Panc1 (cell line): Measurements from ENCODE around the gene TUBG1. TPM values are rescaled to one million over a fixed set of nuclear protein-coding genes. Genes with fewer than 3 reads are reported as not detected.
"Not testable (repeated sequence)": the region's sequence is repeated elsewhere in the genome, so short reads cannot be mapped to it uniquely, and the experiment has no call there.

Experiments
- ATAC-seq: fragments of 200-7000 bp; cut with Tn5 transposase; 2 replicates; pipeline ENCODE4 v1.9.1; 2020; ENCODE audit warnings: mild to moderate bottlenecking, moderate library complexity
- BruUV-seq: library from RNA; stranded (reverse); fragments of 400-500 nt; replicated peaks from 2 replicates; lab custom pipeline; 2021; lab: Mats Ljungman, UMichigan
- CTCF ChIA-PET: fragments of 300-600 bp; sonication (Branson Sonifier 250); formaldehyde crosslinking; loops from one replicate; lab custom pipeline; 2022; ENCODE audit warnings: antibody characterized with exemption; lab: Charles Lee
- POLR2A ChIA-PET: fragments of 300-600 bp; sonication (Branson Sonifier 250); formaldehyde crosslinking; loops from one replicate; lab custom pipeline; 2022; ENCODE audit warnings: antibody characterized with exemption; lab: Charles Lee
- DNase-seq: peaks from one replicate; pipeline ENCODE4 v3.0.0-alpha.2; 2010; ENCODE audit warnings: low read depth, low spot score
- H3K27ac ChIP-seq: 2 replicates; pipeline ENCODE4 v1.5.1; 2011; ENCODE audit warnings: mild to moderate bottlenecking, low read length, inconsistent platforms
- H3K27me3 ChIP-seq: fragments of 200-500 bp; sonication (Bioruptor generic); 2 replicates; pipeline ENCODE4 v1.6.0; 2014; ENCODE audit warnings: low read length, inconsistent platforms; ENCODE audit not compliant: control insufficient read depth, insufficient read depth
- H3K36me3 ChIP-seq: fragments of 200-500 bp; sonication (Bioruptor generic); 2 replicates; pipeline ENCODE4 v1.5.1; 2014; ENCODE audit warnings: inconsistent platforms, mild to moderate bottlenecking, low read length, moderate library complexity; ENCODE audit not compliant: control insufficient read depth, insufficient read depth
- H3K4me1 ChIP-seq: 2 replicates; pipeline ENCODE4 v1.5.1; 2011; ENCODE audit warnings: inconsistent platforms, mild to moderate bottlenecking, low read length, moderate library complexity; ENCODE audit not compliant: control insufficient read depth, insufficient read depth
- H3K4me3 ChIP-seq, 2 experiments: 2 replicates each; pipeline ENCODE4 v1.5.1; 2011 to 2012; ENCODE audit warnings: low read depth in 2 of 2, low read length in 2 of 2, mild to moderate bottlenecking in 2 of 2, inconsistent platforms in 1 of 2, moderate library complexity in 1 of 2
- H3K9me3 ChIP-seq: fragments of 200-500 bp; sonication (Bioruptor generic); 2 replicates; pipeline ENCODE4 v1.5.1; 2014; ENCODE audit warnings: low read depth, mild to moderate bottlenecking, inconsistent platforms, low read length, moderate library complexity; ENCODE audit not compliant: control insufficient read depth, insufficient read depth
- CTCF ChIP-seq: fragments of 450-650 bp; IDR thresholded peaks from 2 replicates; pipeline ENCODE4 v1.5.1; 2017; ENCODE audit warnings: mild to moderate bottlenecking
- POLR2AphosphoS5 ChIP-seq: IDR thresholded peaks from 2 replicates; pipeline ENCODE4 v1.6.1; 2012; ENCODE audit warnings: mild to moderate bottlenecking, low read depth, low read length, moderate library complexity
- REST ChIP-seq, 2 experiments: IDR thresholded peaks; 2 replicates each; pipeline ENCODE4 v1.6.1; 2011 to 2012; ENCODE audit warnings: low read depth in 2 of 2, control low read depth in 1 of 2, low read length in 1 of 2, mild to moderate bottlenecking in 1 of 2, moderate library complexity in 1 of 2; ENCODE audit not compliant: insufficient read depth in 1 of 2
- SIN3A ChIP-seq: IDR thresholded peaks from 2 replicates; pipeline ENCODE4 v1.6.1; 2012; ENCODE audit warnings: low read depth, mild to moderate bottlenecking, low read length, moderate library complexity, borderline replicate concordance; ENCODE audit not compliant: insufficient read depth
- TCF7L2 ChIP-seq: IDR thresholded peaks from 2 replicates; pipeline ENCODE4 v1.6.1; 2011; ENCODE audit warnings: mild to moderate bottlenecking, low read depth, low read length, inconsistent platforms
- in situ Hi-C: cut with HindIII; loops from 2 replicates; pipeline ENCODE4 v1.10.0; 2016; ENCODE audit warnings: low sequenced_read_pairs, low pct_unique_long_range_greater_than_20kb
- intact Hi-C: fragments of 100-400 bp; cut with micrococcal nuclease; formaldehyde crosslinking; loops from one replicate; pipeline ENCODE4 v1.10.0; 2022; ENCODE audit not compliant: unreplicated experiment
- total RNA-seq: library from RNA; stranded (reverse); gene quantifications from one replicate; pipeline ENCODE4 v1.2.1, GENCODE V29; 2021; ENCODE audit not compliant: unreplicated experiment

The TUBG1 gene
- total RNA-seq, 1 experiment from 2014 or later: 99.8 TPM

GRCh38 chr17:42618442-42619150 lies 9.1 kb downstream of the TUBG1 start:
- Histone ChIP-seq H3K27ac (0 out of 2 replicates have a peak overlapping the region, but pooled peaks have one; percentile 13), H3K36me3 (peaks cover 4% of the 10 kb centered on the region; the same call in 1 of the 2 replicates), H3K27me3 (no peaks in the 10 kb centered on the region), H3K9me3 (no peaks in the 10 kb centered on the region), H3K4me3 (no peak overlapping the region), H3K4me1 (peaks cover 7% of the 10 kb centered on the region)
- no peak for TF ChIP-seq POLR2AphosphoS5
- TF ChIP-seq CTCF: peak; percentile 18; the same call in 1 of the 2 replicates
- POLR2A ChIA-PET: interaction anchor here (0.6 kb wide), 1 partner anchor 10 kb away, joined by 4 read pairs; no protein-coding TSS in a partner anchor
- ATAC-seq (peak; percentile 93), DNase-seq (no peak)
- in situ Hi-C loops (no loop called here), intact Hi-C loops (no loop called here)
- BruUV-seq: no TSS peak
- CTCF ChIA-PET: interaction anchor here (0.6 to 1.8 kb wide), 3 partner anchors 35 to 62 kb away, joined by 3 to 4 read pairs (median 3); no protein-coding TSS in a partner anchor

GRCh38 chr17:42621987-42622386 lies 12.5 kb downstream of the TUBG1 start:
- in situ Hi-C loops, BruUV-seq, H3K4me3 ChIP-seq, DNase-seq, H3K9me3 ChIP-seq, ATAC-seq, H3K27me3 ChIP-seq, intact Hi-C loops, H3K36me3 ChIP-seq, H3K27ac ChIP-seq, CTCF ChIA-PET: not testable (repeated sequence)
- H3K4me1 ChIP-seq: peaks cover 14% of the 10 kb centered on the region
- POLR2A ChIA-PET: interaction anchor here (1.0 kb wide), 1 partner anchor 14 kb away, joined by 4 read pairs; no protein-coding TSS in a partner anchor

GRCh38 chr17:42623271-42623670 lies 13.8 kb downstream of the TUBG1 start:
- Histone ChIP-seq H3K4me1 (peaks cover 10% of the 10 kb centered on the region), H3K27me3 (no peaks in the 10 kb centered on the region), H3K9me3 (no peaks in the 10 kb centered on the region), H3K27ac (no peak overlapping the region), H3K36me3 (no peaks in the 10 kb centered on the region), H3K4me3 (no peak overlapping the region)
- ChIA-PET CTCF (no interaction called here), POLR2A (no interaction called here)
- no TSS peak for BruUV-seq
- in situ Hi-C loops: no loop called here
- TF ChIP-seq TCF7L2 (no peak), POLR2AphosphoS5 (no peak), SIN3A (no peak), CTCF (no peak), REST (IDR thresholded peaks at IDR 0.05; ENCODE audit: insufficient read depth in 1 of 2, low read depth in 2 of 2, low read length in 1 of 2) (no peak)
- ATAC-seq (no peak), DNase-seq (no peak)
- intact Hi-C loops: no loop called here
